HCT116 (cell line): ENCODE measurements around the gene HELZ2.

Experiments used
- FOSL1 ChIP-seq: IDR thresholded peaks from 2 replicates; pipeline ENCODE4 v1.6.1; 2012; ENCODE audit warnings: low read depth
- POLR2A ChIP-seq: IDR thresholded peaks from 2 replicates; pipeline ENCODE4 v1.7.0; 2011; ENCODE audit warnings: borderline replicate concordance; ENCODE audit not compliant: insufficient read depth, insufficient read length; ENCODE audit errors: extremely low read depth
- ZNF274 ChIP-seq: fragments of 200-500 bp; sonication (Bioruptor generic); IDR thresholded peaks from 2 replicates; pipeline ENCODE4 v1.6.1; 2014; ENCODE audit warnings: mild to moderate bottlenecking, low read depth, low read length, inconsistent platforms
- TF ChIP-seq, protein P1 (sequence below), 3 experiments: fragments of 200-600 bp in 1 of 3; sonication (generic) in 1 of 3; IDR thresholded peaks in 2 of 3; conservative IDR thresholded peaks in 1 of 3; 2 replicates each; pipeline ENCODE4 v1.5.1; 2012 to 2017; ENCODE audit warnings: low read depth in 2 of 3, low read length in 2 of 3, antibody characterized with exemption in 1 of 3, borderline replicate concordance in 1 of 3, control low read depth in 1 of 3, mild to moderate bottlenecking in 1 of 3, mixed read lengths in 1 of 3, mixed run types in 1 of 3, moderate library complexity in 1 of 3; ENCODE audit not compliant: insufficient read depth in 1 of 3

DNA sequence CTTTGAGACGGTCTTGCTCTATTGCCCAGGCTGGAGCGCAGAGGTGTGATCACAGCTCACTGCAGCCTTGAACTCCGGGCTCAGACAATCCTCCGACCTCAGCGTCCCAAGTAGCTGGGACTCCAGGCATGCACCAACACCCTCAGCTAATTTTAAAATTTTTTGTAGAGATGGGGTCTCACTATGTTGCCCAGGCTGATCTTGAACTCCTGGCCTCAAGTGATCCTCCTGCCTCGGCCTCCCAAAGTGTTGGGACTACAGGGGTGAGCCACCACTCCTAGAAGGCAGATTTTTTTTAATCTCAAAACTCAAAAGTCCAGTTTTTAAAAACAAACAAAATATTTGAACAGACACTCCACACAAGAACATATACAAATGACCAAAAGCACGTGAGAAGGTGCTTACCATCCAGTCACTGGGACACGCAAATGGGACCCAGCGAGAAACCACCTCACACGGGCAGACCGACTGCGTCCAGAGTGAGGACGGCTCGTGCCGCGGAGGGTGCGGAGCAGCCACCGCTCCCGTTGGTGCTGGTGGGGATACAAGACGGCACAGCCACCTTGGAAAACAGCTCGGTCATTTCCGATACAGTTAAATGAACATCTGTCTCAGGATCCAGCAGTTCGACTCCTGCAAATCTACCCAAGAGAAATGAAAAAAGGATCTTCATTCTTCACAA is 8.5 kb upstream of the HELZ2 start:
- TF ChIP-seq POLR2A (no peak), ZNF274 (no peak), FOSL1 (no peak)
- TF ChIP-seq, protein P1, sequence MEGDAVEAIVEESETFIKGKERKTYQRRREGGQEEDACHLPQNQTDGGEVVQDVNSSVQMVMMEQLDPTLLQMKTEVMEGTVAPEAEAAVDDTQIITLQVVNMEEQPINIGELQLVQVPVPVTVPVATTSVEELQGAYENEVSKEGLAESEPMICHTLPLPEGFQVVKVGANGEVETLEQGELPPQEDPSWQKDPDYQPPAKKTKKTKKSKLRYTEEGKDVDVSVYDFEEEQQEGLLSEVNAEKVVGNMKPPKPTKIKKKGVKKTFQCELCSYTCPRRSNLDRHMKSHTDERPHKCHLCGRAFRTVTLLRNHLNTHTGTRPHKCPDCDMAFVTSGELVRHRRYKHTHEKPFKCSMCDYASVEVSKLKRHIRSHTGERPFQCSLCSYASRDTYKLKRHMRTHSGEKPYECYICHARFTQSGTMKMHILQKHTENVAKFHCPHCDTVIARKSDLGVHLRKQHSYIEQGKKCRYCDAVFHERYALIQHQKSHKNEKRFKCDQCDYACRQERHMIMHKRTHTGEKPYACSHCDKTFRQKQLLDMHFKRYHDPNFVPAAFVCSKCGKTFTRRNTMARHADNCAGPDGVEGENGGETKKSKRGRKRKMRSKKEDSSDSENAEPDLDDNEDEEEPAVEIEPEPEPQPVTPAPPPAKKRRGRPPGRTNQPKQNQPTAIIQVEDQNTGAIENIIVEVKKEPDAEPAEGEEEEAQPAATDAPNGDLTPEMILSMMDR (IDR thresholded peaks at IDR 0.05 in 2 of 3, conservative IDR thresholded peaks at IDR 0.05 in 1 of 3; ENCODE audit: borderline replicate concordance in 1 of 3, insufficient read depth in 1 of 3, low read depth in 2 of 3, low read length in 2 of 3), result no peak
